Hematopoietic multipotent progenitor cell treated with erythropoietin and hydrocortisone succinate and interleukin-3 and kit ligand, for 8 days (in vitro differentiated cells): ENCODE data around the gene ZNF792.
"Not testable (repeated sequence)": the region's sequence is repeated elsewhere in the genome, so short reads cannot be mapped to it uniquely, and the experiment has no call there.

Source experiments
- DNase-seq: peaks from one replicate; pipeline ENCODE4 v3.0.0-alpha.2; 2015

The ZNF792 gene

DNA sequence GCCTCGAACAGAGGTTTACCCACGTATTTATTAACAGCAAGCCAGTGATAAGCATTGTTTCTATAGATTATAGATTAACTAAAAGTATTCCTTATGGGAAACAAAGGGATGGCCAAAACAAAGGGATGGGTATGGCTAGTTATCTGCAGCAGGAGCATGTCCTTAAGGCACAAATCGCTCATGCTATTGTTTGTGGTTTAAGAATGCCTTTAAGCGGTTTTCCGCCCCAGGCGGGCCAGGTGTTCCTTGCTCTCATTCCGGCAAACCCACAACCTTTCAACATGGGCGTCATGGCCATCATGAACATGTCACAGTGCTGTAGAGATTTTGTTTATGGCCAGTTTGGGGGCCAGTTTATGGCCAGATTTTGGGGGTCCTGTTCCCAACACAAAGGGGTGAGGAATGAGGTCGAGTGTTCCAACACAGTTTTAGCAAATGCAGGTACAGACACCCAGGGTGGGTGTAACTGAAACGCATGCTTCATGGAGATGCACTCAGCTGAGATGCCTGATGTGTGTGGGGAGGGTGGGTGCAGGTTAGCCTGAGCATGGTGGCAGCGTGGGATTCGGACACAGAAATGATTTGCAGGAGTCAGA is 6.3 kb upstream of the ZNF792 start:
- not testable (repeated sequence) for DNase-seq

DNA sequence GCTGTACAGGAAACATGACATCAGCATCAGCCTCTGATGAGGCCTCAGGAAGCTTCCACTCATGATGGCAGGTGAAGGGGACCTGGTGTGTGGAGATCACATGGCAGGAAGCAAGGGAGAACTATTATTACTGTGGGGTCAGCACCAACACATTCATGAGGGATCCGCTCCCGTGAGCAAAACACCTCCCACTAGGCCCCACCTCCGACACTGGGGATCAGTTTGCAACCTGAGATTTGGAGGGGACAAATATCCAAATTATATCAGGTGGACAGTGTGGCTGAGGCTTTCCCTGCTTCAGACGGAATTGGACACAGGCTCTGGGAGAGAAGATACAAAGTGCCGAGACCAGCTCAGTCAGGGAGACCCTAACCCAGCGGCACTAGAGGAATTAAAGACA is 5.7 kb upstream of the ZNF792 start:
- DNase-seq = no peak

- no peak for DNase-seq
Measured at GRCh38 chr19:34967551-34967950, 3.5 kb upstream of the ZNF792 start.

GRCh38 chr19:34965505-34965904 is 1.5 kb upstream of the ZNF792 start:
- DNase-seq = not testable (repeated sequence)

- DNase-seq = no peak
Measured at GRCh38 chr19:34964598-34964997, 569 bp upstream of the ZNF792 start.

- peak; percentile 4 for DNase-seq
Measured at GRCh38 chr19:34962687-34963572, 1.1 kb downstream of the ZNF792 start.

DNA sequence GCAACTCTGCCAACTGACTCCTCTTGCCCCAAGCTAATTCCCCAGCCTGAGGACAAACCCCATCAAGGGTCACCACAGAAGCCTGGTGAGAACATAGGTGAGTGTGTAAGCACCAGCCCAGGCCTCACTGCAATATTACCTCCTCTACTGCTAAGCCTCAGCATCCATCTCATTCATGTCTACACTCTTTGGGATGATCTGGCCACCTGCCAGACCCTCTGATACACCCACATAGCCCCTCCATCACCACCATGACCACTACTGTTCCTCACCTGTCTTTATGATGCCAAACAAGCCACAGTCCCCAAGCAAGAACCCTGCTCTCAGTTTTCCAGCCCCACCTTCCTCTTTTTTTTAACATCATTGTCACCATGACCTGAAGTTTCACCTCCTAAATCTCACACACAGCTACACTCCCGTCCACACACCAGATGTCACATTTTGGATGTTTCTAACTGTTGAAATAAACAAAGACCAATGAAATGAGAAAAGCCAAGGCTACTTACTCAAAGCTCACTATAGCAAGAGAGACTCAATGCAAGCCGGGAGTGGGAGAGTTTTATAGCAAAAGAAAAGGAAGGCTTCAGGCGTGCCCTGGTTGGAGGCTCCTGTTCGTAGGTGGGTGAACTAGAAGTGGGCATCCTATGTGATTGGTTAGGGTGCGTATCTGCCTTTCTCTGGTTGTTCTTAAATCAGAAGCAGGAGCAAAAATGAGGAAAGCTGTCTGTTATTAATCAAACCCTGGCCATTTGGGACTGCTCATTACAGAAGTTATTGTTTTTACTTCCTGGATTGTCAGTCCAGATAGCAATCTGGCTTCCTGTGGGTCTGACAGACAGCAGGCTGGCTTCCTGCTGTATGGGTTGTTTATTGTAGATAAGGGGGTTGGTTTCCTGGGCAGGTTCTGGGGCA is 2.0 kb downstream of the ZNF792 start:
- DNase-seq = peak; percentile 85

DNA sequence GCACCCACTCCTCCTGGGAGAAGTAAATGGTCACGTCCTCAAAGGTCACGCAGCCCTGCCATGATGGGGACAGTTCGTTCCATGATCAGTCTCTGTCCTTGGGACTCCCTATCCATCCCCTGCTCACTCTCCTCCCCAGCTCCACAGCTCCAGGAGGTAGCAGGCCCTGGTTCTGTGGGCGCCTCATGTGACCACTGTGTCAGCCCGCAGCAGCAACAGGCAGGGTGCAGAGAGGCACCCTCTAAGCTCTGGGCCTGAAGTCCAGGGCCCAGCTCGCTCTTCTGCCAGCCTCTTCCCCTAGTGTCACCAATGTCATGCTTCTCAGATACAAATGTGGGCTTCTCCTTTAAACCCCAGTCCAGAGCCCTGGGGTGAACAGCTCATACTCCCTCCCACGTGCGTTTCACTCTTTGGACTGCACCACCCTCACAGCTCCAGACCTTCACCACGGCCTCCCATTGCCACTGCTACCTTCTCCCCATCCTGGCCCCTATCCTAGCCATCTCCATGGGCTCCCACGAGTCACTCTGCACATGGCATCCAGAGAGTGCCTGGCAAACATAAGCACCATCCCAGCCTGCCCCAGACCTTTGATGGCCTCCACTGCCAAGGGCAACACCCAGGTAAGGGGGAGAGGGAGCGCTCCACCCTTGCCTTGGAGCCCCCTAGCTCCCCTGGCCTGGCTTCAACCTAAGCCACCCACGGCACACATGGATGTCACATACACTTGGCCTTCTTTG is 2.9 kb downstream of the ZNF792 start:
- no peak for DNase-seq

- DNase-seq = no peak
Measured at GRCh38 chr19:34960103-34960805, 3.8 kb downstream of the ZNF792 start.

- no peak for DNase-seq
Measured at GRCh38 chr19:34959021-34959420, 5.0 kb downstream of the ZNF792 start.

DNA sequence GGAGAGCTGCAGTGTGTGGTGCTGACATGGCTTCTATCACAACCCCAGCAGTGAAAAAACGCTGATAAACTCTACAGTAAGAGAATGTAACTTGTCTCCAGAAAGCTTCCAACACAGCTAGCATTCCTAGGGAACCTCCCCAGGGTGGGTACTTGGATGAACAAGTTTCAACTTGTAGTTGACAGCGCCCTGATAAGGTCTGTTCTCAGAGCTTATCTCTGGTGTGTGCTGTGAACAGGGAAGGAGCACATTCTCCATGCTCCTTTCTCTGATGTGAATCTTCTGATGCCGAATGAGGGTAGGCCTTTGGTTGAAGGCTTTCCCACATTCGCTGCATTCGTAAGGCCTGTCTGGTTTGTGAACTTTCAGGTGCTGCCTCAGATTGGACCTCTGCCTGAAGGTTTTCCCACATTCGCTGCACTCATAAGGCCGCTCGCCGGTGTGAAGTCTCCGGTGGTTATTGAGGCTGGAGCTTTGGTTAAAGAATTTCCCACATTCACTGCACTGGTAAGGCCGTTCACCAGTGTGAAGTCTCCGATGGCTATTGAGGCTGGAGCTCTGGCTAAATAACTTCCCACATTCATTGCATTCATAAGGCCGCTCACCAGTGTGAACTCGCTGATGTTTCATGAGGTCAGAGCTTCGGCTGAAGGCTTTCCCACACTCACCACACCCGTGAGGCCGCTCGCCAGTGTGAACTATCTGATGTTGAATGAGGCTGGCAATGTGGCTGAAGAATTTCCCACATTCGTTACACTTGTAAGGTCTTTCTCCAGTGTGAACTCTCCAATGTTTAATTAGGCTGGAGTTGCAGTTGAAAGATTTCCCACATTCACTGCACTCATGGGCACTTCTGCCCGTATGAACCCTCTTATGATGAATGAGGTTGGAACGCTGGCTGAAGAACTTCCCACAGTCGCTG is 5.9 kb downstream of the ZNF792 start:
- no peak for DNase-seq

DNA sequence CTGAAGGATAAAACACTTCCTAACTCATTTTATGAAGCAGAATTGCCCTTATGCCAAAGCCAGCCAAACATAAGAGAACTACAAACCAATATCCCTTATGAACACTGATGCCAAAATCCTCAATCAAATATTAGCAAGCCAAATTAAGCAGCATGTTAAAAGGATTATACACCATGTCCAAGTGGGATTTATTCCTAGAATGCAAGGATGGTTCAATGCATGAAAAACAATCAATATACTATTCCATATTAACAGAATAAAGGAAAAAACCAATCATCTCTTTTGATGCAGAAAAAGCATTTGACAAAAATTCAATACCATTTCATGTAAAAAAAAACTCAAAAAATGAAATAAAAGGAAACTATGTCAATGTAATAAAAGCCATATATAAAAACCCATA is 10.9 kb downstream of the ZNF792 start:
- DNase-seq = no peak

- DNase-seq = no peak
Measured at GRCh38 chr19:34943861-34944573, 20.0 kb downstream of the ZNF792 start.

DNA sequence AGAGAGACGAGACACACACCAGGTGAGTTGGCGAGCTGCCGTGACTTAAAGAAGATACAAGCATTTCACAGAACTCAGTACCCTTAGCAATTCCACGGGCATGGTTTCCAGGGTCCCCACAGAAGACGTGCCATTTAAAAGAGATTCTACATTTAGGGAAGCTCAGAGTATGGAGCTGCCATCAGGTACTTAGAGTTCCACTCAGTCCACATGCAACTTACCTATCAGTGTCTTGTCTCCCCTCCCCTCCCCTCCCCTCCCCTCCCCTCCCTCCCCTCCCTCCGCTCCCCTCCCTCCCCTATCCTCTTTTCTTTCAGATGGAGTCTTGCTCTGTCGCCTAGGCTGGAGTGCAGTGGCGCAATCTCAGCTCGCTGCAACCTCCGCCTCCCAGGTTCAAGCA is 25.1 kb downstream of the ZNF792 start:
- DNase-seq = no peak

GRCh38 chr19:34936184-34936583 is 27.8 kb downstream of the ZNF792 start:
- DNase-seq = no peak

DNA sequence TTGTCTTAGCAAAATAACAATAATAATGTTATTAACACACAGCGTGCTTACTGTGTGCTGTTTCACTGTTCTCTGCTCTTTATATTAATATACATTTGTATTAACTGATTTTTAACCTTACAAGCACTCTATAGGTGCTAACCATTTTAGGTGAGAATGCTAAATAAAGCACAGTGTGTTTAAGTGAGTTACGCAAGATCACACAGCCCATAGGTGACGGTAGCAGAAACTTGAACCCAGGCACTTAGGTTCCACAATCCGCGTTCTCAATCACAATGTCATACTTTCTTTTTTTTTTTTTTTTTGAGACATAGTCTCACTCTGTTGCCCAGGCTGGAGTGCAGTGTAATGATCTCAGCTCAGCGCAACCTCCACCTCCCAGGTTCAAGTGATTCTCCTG is 31.5 kb downstream of the ZNF792 start:
- no peak for DNase-seq

DNA sequence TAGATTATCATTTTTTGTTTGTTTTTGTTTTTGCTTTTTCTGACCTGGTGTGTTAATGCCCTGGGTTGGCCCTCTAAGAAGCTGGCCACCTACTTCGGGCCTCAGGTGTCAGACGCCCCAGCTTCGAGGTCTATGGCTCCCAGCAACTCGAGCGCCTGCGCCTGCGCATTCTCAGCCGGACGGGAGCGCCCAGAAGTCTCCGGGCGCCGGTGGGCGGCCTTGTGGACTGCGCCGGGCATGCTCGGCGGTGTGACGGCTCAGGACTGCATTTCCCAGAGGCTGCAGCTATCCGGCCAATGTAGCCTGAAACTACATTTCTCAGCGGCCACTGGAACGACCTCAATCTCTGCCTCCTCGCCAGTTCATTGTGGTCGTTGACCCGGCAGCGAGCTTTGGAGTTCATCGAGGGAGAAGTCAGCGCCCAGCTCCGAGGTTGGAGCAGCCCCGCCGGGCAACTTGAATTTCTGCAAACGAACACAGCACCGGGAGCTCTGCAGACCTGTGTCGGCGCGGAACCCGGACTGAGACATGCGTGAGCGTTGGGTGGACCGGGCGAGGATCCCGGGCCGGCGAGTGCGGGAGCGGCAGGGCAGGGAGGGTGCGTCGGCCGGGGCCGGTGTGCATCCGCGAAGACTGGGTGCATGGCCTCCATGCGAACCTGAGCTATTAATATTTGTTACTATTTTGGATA is 37.2 kb downstream of the ZNF792 start, which contains the start of gene ZNF30:
Gene ZNF30, plus strand, starts transcription at position 219 of the 691 bp plus-strand sequence. CDS start 3,045 bp downstream, outside the sequence.
- DNase-seq = peak; percentile 80

- DNase-seq = no peak
Measured at GRCh38 chr19:34926361-34926684, 37.7 kb downstream of the ZNF792 start.

- no peak for DNase-seq
Measured at GRCh38 chr19:34925278-34925855, 38.7 kb downstream of the ZNF792 start.
